HG02623 (cell line): ENCODE results near the gene CPT2.
"Not testable (repeated sequence)": the region's sequence is repeated elsewhere in the genome, so short reads cannot be mapped to it uniquely, and the experiment has no call there.

Source experiments
- ATAC-seq: cut with Tn5 transposase; IDR thresholded peaks from one replicate; pipeline ENCODE4 v1.9.1; 2021; ENCODE audit warnings: moderate library complexity; ENCODE audit not compliant: unreplicated experiment

CPT2 gene

GRCh38 chr1:53182111-53182593 is 14.5 kb upstream of the CPT2 start:
- ATAC-seq = no peak

GRCh38 chr1:53182716-53183094 is 13.9 kb upstream of the CPT2 start:
- no peak for ATAC-seq

GRCh38 chr1:53183095-53183990 is 13.3 kb upstream of the CPT2 start:
- no peak for ATAC-seq

- not testable (repeated sequence) for ATAC-seq
These were observed 10.7 kb upstream of the CPT2 start for GRCh38 chr1:53185955-53186297.

- ATAC-seq = no peak
These were observed 10.1 kb upstream of the CPT2 start for GRCh38 chr1:53186533-53186932.

GRCh38 chr1:53187401-53187800 is 9.2 kb upstream of the CPT2 start:
- no peak for ATAC-seq

- no peak for ATAC-seq
These were observed 8.5 kb upstream of the CPT2 start for GRCh38 chr1:53188099-53188498.

GRCh38 chr1:53189061-53189460 is 7.6 kb upstream of the CPT2 start:
- ATAC-seq = no peak

GRCh38 chr1:53190210-53190611 is 6.4 kb upstream of the CPT2 start:
- ATAC-seq = no peak

- no peak for ATAC-seq
These were observed 1.2 kb upstream of the CPT2 start for GRCh38 chr1:53195246-53196016.

GRCh38 chr1:53196017-53196484 is 573 bp upstream of the CPT2 start:
- ATAC-seq = no peak

- no peak for ATAC-seq
These were observed 922 bp downstream of the CPT2 start for GRCh38 chr1:53197291-53198200.

- ATAC-seq = no peak
These were observed 1.6 kb downstream of the CPT2 start for GRCh38 chr1:53198241-53198651.

GRCh38 chr1:53203466-53203865 is 6.8 kb downstream of the CPT2 start:
- no peak for ATAC-seq

GRCh38 chr1:53205496-53205895 is 8.9 kb downstream of the CPT2 start:
- ATAC-seq = not testable (repeated sequence)

- ATAC-seq = not testable (repeated sequence)
These were observed 9.6 kb downstream of the CPT2 start for GRCh38 chr1:53206083-53206685.

- no peak for ATAC-seq
These were observed 10.2 kb downstream of the CPT2 start for GRCh38 chr1:53206735-53207379.

GRCh38 chr1:53207726-53208125 is 11.1 kb downstream of the CPT2 start:
- ATAC-seq = no peak

GRCh38 chr1:53210352-53210751 is 13.7 kb downstream of the CPT2 start:
- ATAC-seq = no peak

- ATAC-seq = no peak
These were observed 14.3 kb downstream of the CPT2 start for GRCh38 chr1:53210954-53211353.
